Upper lobe of left lung (tissue), 4 donors: Measurements from ENCODE around the gene ASF1A.

ENCODE experiments used
- EP300 ChIP-seq, 4 donors: sonication (generic); formaldehyde crosslinking; IDR thresholded peaks; one replicate each; pipeline ENCODE4 v1.5.1; 2017; ENCODE audit warnings: antibody characterized with exemption in 4 of 4, control low read depth in 2 of 4
- POLR2A ChIP-seq, 4 donors: fragments of 450-650 bp; IDR thresholded peaks; one replicate each; pipeline ENCODE4 v1.5.1; 2016 to 2017; ENCODE audit warnings: antibody characterized with exemption in 4 of 4, mild to moderate bottlenecking in 2 of 4
- POLR2AphosphoS5 ChIP-seq, 2 donors: sonication (generic); formaldehyde crosslinking; IDR thresholded peaks; one replicate each; pipeline ENCODE4 v1.5.1; 2017; ENCODE audit warnings: antibody characterized with exemption in 2 of 2
- TF ChIP-seq, protein P1 (sequence below), 6 experiments: fragments of 450-650 bp in 4 of 6; fragments of 200-600 bp in 2 of 6; sonication (generic) in 2 of 6; IDR thresholded peaks; one replicate each; pipeline ENCODE4 v1.5.1; 2016 to 2019; ENCODE audit warnings: antibody characterized with exemption in 6 of 6

DNA sequence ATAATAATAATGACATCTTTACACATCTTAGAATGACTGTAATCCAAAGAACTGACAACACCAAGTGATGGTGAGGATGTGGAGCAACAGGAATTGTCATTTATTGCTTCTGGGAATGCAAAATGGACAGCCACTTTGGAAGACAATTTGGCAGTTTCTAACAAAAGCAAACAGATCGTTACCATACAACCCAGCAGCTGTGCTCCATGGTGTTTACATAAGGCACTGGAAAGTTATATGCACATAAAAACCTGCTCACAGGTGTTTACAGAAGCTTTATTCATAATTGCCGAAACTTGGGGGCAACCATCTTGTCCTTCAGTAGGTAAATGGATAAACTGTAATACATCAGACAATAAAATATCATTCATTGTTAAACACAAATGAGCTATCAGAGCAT lies 18.3 kb upstream of the ASF1A start:
- no peak for TF ChIP-seq POLR2AphosphoS5 (IDR thresholded peaks at IDR 0.05)
- TF ChIP-seq, protein P1, sequence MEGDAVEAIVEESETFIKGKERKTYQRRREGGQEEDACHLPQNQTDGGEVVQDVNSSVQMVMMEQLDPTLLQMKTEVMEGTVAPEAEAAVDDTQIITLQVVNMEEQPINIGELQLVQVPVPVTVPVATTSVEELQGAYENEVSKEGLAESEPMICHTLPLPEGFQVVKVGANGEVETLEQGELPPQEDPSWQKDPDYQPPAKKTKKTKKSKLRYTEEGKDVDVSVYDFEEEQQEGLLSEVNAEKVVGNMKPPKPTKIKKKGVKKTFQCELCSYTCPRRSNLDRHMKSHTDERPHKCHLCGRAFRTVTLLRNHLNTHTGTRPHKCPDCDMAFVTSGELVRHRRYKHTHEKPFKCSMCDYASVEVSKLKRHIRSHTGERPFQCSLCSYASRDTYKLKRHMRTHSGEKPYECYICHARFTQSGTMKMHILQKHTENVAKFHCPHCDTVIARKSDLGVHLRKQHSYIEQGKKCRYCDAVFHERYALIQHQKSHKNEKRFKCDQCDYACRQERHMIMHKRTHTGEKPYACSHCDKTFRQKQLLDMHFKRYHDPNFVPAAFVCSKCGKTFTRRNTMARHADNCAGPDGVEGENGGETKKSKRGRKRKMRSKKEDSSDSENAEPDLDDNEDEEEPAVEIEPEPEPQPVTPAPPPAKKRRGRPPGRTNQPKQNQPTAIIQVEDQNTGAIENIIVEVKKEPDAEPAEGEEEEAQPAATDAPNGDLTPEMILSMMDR (IDR thresholded peaks at IDR 0.05) = no peak
- no peak for TF ChIP-seq EP300 (IDR thresholded peaks at IDR 0.05)
- TF ChIP-seq POLR2A (IDR thresholded peaks at IDR 0.05) = no peak
